NCI-H1436 (cell line): ENCODE measurements around the gene HAAO.
"Not testable (repeated sequence)": the region's sequence is repeated elsewhere in the genome, so short reads cannot be mapped to it uniquely, and the experiment has no call there.

Source experiments
- DNase-seq: peaks from one replicate; lab custom pipeline; 2025; lab: John Stamatoyannopoulos, UW

HAAO gene

GRCh38 chr2:42748840-42749239 is 43.5 kb downstream of the HAAO start:
- no peak for DNase-seq

- no peak for DNase-seq
Observed at GRCh38 chr2:42747422-42747821, 45.0 kb downstream of the HAAO start.

GRCh38 chr2:42744545-42745082 is 47.8 kb downstream of the HAAO start:
- DNase-seq: no peak

GRCh38 chr2:42743659-42743990 is 48.8 kb downstream of the HAAO start:
- DNase-seq: no peak

GRCh38 chr2:42742740-42743658 is 49.4 kb downstream of the HAAO start:
- no peak for DNase-seq

GRCh38 chr2:42741140-42741539 is 51.2 kb downstream of the HAAO start:
- no peak for DNase-seq

GRCh38 chr2:42736598-42737322 is 55.6 kb downstream of the HAAO start:
- DNase-seq: no peak

GRCh38 chr2:42733852-42734251 is 58.5 kb downstream of the HAAO start:
- no peak for DNase-seq

- DNase-seq: not testable (repeated sequence)
Observed at GRCh38 chr2:42731316-42731715, 61.1 kb downstream of the HAAO start.

- DNase-seq: no peak
Observed at GRCh38 chr2:42726680-42727079, 65.7 kb downstream of the HAAO start.

GRCh38 chr2:42725657-42726056 is 66.7 kb downstream of the HAAO start:
- no peak for DNase-seq

GRCh38 chr2:42724886-42725285 is 67.5 kb downstream of the HAAO start:
- no peak for DNase-seq

GRCh38 chr2:42723465-42723864 is 68.9 kb downstream of the HAAO start:
- no peak for DNase-seq

GRCh38 chr2:42722320-42723190 is 69.8 kb downstream of the HAAO start:
- peak; percentile 44 for DNase-seq

GRCh38 chr2:42721898-42722297 is 70.5 kb downstream of the HAAO start:
- no peak for DNase-seq
